Measurements from ENCODE around the gene IAH1.

IAH1 gene

DNA sequence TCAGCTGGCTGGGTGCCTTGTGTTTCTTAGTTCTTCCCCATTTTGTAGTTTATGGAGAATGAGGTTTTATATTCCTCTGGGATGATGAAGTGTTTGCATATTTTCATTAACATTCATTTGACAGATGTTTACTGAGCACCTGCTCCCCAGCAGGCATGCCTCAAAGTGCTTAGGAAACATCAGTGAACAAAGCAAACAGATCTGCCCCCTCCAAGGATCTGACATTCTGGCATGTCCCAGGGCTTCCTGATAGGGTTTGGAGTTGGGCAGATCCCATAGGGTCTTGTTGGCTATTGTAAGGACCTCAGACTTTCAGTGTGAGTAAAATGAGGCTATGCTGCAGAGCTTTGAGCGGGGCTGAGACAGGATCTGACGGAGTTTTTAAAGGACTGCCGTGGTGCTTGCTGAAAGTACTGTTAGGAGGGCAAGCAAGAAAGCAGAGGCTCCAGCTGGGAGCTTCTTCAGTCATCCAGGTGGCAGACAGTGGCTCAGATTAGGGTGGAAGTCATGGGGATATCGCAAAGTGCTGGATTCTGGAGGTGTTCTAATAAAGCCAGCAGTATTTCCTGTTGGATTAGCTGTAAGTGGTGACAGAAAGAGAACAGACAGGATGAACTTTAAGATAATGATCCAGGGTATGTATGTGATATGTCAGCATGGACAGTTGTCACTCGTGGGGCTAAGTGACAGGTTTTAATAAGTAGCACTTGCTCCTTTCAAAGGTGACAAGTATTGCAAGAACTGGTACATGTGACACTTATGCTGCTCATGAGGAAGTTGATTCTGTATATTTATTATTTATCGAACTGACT, 11.3 kb upstream of the IAH1 start:
- no peak overlapping the region for H3K4me3 ChIP-seq (ENCODE audit: low read length)

DNA sequence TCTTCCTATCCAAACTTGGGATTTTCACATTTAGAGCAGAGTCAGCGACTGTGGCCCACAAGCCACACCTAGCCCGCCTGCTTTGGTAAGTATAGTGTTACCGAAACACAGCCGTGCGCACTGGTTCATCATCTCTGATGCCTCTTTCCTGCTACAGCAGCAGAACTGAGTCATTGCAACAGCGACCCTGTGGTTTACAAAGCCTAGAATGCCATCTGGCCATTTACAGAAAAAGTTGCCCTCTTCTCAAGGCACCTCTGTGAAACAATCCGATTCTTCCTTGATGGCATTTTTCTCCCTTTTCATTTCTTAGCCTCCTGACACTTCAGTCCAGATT, 10.7 kb upstream of the IAH1 start:
- H3K4me3 ChIP-seq (ENCODE audit: low read length) = no peak overlapping the region
- no peak for TF ChIP-seq ZNF274 (IDR thresholded peaks at IDR 0.05; ENCODE audit: low read depth, low read length)

More for the DNA sequence above, 11.3 kb upstream of the IAH1 start:
- TF ChIP-seq ZNF274 (IDR thresholded peaks at IDR 0.05; ENCODE audit: low read depth, low read length) = no peak

DNA sequence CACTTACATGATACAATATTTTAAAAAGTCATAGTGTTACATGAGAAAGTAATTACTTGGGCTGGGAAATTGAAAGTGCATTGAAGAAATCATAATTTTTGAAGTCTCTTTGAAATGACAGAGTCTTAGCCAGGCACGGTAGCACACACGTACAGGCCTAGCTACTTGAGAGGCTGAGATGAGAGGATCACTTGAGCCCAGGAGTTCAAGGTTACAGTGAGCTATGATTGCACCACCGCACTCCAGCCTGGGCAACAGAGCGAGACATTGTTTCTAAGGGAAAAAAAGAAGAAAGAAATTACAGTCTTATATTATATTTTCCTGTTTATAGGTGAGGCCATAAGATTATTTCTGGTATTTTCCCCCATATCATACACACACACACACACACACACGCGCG, 9.2 kb upstream of the IAH1 start:
- H3K4me3 ChIP-seq (ENCODE audit: low read length) = no peak overlapping the region
- no peak for TF ChIP-seq ZNF274 (IDR thresholded peaks at IDR 0.05; ENCODE audit: low read depth, low read length)

- no peak overlapping the region for H3K4me3 ChIP-seq (ENCODE audit: low read length)
- no peak for TF ChIP-seq ZNF274 (IDR thresholded peaks at IDR 0.05; ENCODE audit: low read depth, low read length)
Measured at GRCh38 chr2:9466147-9466683, 8.1 kb upstream of the IAH1 start.

DNA sequence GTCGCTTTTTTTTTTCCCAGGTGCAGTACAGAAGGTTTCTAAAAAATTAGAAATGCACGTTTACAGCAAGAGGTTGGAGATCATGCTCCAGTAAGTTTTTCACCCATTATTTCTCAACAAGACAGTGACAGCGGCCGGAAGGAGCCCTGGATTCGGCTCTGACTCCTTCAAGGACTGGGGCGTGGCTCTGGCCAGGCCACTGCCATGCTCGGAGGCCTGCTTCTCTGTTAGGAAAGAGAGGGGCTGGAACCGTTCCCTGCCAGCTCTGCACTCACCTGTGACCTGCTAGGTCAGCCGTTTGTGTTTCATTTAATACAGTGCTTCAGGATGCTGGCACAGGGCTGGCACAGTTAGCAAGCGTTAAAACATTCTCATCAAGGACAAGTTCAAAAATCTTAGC, 6.7 kb upstream of the IAH1 start:
- H3K4me3 ChIP-seq (ENCODE audit: low read length) = no peak overlapping the region

DNA sequence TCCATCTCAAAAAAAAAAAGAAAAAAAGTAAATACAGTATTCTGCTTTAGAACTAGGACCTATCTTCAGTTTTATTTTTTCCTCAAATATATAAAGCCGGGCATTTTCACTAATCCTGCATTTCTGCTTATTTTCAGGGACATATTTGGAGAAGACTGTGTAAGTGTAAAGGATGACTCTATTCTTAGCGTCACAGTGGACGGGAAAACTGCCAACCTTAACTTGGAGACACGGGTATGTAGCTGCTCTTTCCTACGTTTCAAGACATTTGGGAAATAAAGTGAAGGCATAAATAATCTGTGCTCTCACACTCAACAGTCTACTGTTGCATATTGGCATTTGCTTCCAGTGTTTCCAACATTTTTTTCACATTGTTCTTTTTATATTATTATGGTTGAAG, 3.1 kb upstream of the IAH1 start:
- TF ChIP-seq ZNF274 (IDR thresholded peaks at IDR 0.05; ENCODE audit: low read depth, low read length) = no peak
- no peak overlapping the region for H3K4me3 ChIP-seq (ENCODE audit: low read length)

More for the DNA sequence above, 6.7 kb upstream of the IAH1 start:
- TF ChIP-seq ZNF274 (IDR thresholded peaks at IDR 0.05; ENCODE audit: low read depth, low read length) = no peak

DNA sequence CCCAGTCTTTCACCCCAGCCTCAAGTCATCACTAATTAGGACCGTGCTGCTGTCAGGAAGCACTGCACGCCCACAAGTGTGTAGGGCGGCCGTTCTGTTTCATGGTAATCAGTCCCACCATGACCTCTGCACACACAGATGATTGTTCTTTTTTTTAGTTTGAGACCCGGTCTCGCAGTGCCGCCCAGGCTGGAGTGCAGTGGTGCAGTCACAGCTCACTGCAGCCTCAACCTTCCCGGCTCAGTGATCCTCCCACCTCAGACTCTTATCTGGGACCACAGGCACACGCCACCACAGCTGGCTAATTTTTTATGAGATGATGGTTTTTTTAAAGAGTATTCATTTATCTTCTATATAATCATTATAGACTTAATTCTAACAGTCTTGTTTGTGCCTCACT, 1.8 kb upstream of the IAH1 start:
- TF ChIP-seq ZNF274 (IDR thresholded peaks at IDR 0.05; ENCODE audit: low read depth, low read length) = no peak

GRCh38 chr2:9473308-9473984, 905 bp upstream of the IAH1 start:
- no peak for TF ChIP-seq ZNF274 (IDR thresholded peaks at IDR 0.05; ENCODE audit: low read depth, low read length)
- peak overlapping the region; percentile 83; the same call in 1 of the 2 replicates for H3K4me3 ChIP-seq (ENCODE audit: low read length)

More for the DNA sequence above, 1.8 kb upstream of the IAH1 start:
- no peak overlapping the region for H3K4me3 ChIP-seq (ENCODE audit: low read length)

- H3K4me3 ChIP-seq (ENCODE audit: low read length) = peak overlapping the region; percentile 83; the same call in 1 of the 2 replicates
- TF ChIP-seq ZNF274 (IDR thresholded peaks at IDR 0.05; ENCODE audit: low read depth, low read length) = no peak
Measured at GRCh38 chr2:9473985-9474360, 378 bp upstream of the IAH1 start.

- TF ChIP-seq ZNF274 (IDR thresholded peaks at IDR 0.05; ENCODE audit: low read depth, low read length) = no peak
- no peak overlapping the region for H3K4me3 ChIP-seq (ENCODE audit: low read length)
Measured at GRCh38 chr2:9477914-9478313, 3.6 kb downstream of the IAH1 start.

GRCh38 chr2:9478526-9478925, 4.2 kb downstream of the IAH1 start:
- no peak overlapping the region for H3K4me3 ChIP-seq (ENCODE audit: low read length)
- no peak for TF ChIP-seq ZNF274 (IDR thresholded peaks at IDR 0.05; ENCODE audit: low read depth, low read length)

- H3K4me3 ChIP-seq (ENCODE audit: low read length) = no peak overlapping the region
- TF ChIP-seq ZNF274 (IDR thresholded peaks at IDR 0.05; ENCODE audit: low read depth, low read length) = no peak
Measured at GRCh38 chr2:9480157-9480556, 5.8 kb downstream of the IAH1 start.

DNA sequence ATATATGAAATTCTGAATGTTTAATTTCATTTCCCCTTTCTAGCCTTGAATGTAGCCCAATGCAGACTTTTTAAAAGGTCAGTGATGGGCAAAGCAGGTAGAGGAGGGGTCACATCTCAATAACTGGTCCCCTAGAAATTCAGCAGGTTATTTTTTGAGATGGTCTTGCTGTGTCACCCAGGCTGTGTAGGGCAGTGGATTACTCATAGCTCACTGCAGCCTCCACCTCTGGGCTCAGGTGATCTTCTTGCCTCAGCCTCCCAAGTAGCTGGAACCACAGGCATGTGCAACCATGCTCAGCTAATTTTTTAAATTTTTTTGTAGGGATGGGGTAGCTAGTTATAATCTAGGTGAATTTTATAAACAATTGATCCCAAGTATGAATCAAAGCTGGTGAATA, 8.8 kb downstream of the IAH1 start:
- no peak for TF ChIP-seq ZNF274 (IDR thresholded peaks at IDR 0.05; ENCODE audit: low read depth, low read length)

DNA sequence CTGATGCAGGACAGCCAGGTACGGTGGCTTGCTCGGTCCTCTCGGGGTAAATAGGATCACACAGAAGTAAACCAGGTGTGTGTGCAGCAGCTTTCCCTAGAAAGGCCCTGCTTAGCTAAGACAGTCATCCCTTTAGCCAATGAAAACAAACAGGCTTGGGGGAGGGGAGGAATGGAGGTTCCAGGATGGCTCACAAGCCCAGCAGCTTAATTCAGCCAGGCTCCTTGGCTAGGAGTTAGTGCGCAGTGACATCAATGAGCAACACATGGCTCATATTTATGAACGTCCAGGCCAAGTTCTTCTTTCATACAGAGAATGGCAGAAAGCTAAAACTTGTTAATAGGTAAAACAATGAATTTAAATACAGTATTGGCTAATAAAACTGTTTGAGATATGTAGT, 10.2 kb downstream of the IAH1 start:
- no peak overlapping the region for H3K4me3 ChIP-seq (ENCODE audit: low read length)
- no peak for TF ChIP-seq ZNF274 (IDR thresholded peaks at IDR 0.05; ENCODE audit: low read depth, low read length)

More for the DNA sequence above, 8.8 kb downstream of the IAH1 start:
- H3K4me3 ChIP-seq (ENCODE audit: low read length) = no peak overlapping the region
